ENCODE results near the gene DDOST.

Gene DDOST

DNA sequence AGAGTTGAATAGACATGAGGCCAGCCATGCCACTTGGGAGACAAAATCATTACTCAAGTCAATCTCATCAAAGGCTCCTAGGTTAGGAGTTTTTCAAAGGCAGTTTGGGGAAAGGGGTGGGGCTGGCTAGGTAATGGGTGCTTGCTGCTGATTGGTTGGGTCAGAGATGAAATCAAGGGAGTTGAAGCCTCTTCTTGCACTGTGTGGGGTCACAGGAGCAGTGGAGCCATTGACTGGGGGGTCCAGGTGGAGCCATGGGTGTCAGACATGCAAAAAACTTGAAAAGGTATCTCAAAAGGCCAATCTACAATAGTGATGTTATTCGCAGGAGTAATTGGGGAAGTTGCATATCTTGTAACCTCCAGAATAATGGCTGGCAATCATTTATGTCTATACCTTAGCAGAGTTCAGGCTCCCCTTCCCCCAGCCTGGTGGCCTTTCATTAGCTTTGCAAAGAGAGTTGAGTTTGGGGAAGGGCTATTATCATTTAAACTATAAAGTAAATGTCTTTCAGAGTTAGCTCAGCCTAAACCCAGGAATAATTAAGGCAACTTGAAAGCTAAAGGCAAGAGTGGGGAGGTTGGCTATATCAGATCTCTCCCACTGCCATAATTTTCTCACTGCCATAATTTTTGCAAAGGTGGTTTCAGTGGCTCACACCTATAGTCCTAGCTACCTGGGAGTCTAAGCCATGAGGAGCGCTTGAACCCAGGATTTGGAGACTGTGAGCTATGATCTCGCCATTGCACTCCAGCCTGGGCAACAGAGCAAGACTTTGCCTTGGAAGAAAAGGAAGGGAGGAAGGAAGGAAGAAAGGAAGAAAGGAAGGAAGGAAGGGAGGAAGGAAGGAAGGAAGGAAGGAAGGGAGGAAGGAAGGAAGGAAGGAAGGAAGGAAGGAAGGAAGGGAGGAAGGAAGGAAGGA is 35.7 kb downstream of the DDOST start:
- H3K4me3 ChIP-seq (ENCODE audit: control insufficient read depth, low read depth, low read length), result no peak overlapping the region
- DNase-seq (ENCODE audit: low read depth), result no peak
- TF ChIP-seq, protein P1, sequence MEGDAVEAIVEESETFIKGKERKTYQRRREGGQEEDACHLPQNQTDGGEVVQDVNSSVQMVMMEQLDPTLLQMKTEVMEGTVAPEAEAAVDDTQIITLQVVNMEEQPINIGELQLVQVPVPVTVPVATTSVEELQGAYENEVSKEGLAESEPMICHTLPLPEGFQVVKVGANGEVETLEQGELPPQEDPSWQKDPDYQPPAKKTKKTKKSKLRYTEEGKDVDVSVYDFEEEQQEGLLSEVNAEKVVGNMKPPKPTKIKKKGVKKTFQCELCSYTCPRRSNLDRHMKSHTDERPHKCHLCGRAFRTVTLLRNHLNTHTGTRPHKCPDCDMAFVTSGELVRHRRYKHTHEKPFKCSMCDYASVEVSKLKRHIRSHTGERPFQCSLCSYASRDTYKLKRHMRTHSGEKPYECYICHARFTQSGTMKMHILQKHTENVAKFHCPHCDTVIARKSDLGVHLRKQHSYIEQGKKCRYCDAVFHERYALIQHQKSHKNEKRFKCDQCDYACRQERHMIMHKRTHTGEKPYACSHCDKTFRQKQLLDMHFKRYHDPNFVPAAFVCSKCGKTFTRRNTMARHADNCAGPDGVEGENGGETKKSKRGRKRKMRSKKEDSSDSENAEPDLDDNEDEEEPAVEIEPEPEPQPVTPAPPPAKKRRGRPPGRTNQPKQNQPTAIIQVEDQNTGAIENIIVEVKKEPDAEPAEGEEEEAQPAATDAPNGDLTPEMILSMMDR (conservative IDR thresholded peaks at IDR 0.05; ENCODE audit: control insufficient read depth, insufficient read depth, low read depth, low read length), result no peak

DNA sequence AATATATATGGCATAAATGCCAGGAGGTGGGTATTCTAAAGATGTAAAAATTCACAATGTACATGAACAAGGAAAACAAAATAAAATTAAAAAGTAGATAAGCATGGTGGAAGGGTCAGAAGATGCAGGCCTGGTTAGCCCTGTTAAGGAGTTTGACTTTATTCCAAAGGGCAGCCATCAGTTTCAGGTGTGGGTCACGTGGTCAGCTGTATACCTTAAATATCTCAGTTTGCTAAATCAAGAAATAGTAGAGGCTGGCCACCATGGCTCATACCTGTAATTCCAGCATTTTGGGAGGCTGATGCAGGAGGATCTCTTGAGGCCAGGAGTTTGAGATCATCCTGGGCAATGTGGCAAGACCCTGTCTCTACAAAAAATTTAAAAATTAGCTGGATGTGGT is 36.5 kb downstream of the DDOST start:
- H3K4me3 ChIP-seq (ENCODE audit: control insufficient read depth, low read depth, low read length), result no peak overlapping the region
- TF ChIP-seq, protein P1 (conservative IDR thresholded peaks at IDR 0.05; ENCODE audit: control insufficient read depth, insufficient read depth, low read depth, low read length), result no peak
- no peak for DNase-seq (ENCODE audit: low read depth)

DNA sequence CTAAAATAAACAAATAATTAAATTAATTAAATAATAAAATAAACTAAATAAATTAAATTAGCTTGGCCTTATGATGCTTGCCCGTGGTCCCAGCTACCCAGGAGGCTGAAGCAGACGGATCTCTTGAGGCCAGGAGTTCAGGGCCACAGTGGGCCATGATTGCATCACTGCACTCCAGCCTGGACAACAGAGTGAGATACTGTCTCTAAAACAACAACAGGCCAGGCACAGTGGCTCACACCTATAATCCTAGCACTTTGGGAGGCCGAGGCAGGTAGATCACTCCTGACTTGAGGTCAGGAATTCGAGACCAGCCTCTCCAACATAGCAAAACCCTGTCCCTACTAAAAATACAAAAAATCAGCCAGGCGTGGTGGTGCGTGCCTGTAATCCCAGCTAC is 40.2 kb downstream of the DDOST start:
- H3K4me3 ChIP-seq (ENCODE audit: control insufficient read depth, low read depth, low read length), result no peak overlapping the region
- DNase-seq (ENCODE audit: low read depth), result no peak
- TF ChIP-seq, protein P1 (conservative IDR thresholded peaks at IDR 0.05; ENCODE audit: control insufficient read depth, insufficient read depth, low read depth, low read length), result no peak

DNA sequence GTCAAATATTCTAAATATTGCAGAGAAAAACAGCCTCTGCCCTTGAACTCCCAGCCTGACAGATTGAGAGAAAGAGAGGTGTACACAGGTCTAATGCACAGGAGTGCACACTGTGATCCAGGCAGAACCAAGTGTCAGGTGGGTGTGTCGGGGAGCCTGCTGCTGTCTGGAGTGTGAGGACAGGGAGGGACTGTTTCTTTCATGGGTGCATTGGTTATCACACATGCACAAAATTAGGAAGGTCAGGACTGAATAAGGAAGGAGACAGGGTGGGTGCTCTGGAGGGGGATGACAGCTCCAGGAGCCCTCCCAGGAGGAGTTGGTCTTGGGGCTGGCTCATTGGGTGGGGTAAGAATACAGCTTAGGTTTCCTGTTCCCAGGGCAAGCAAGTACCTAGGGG is 41.2 kb downstream of the DDOST start:
- TF ChIP-seq, protein P1 (conservative IDR thresholded peaks at IDR 0.05; ENCODE audit: control insufficient read depth, insufficient read depth, low read depth, low read length), result no peak
- H3K4me3 ChIP-seq (ENCODE audit: control insufficient read depth, low read depth, low read length), result no peak overlapping the region
- DNase-seq (ENCODE audit: low read depth), result no peak

DNA sequence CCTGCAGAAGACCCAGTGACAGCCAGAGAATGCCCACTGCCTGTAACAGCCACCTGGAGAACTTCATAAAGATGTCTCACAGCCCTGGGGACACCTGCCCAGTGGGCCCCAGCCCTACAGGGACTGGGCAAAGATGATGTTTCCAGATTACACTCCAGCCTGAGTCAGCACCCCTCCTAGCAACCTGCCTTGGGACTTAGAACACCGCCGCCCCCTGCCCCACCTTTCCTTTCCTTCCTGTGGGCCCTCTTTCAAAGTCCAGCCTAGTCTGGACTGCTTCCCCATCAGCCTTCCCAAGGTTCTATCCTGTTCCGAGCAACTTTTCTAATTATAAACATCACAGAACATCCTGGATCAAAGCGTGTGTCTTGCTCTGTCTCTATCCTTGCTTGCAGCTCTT is 42.6 kb downstream of the DDOST start:
- no peak for DNase-seq (ENCODE audit: low read depth)
- TF ChIP-seq, protein P1 (conservative IDR thresholded peaks at IDR 0.05; ENCODE audit: control insufficient read depth, insufficient read depth, low read depth, low read length), result no peak

DNA sequence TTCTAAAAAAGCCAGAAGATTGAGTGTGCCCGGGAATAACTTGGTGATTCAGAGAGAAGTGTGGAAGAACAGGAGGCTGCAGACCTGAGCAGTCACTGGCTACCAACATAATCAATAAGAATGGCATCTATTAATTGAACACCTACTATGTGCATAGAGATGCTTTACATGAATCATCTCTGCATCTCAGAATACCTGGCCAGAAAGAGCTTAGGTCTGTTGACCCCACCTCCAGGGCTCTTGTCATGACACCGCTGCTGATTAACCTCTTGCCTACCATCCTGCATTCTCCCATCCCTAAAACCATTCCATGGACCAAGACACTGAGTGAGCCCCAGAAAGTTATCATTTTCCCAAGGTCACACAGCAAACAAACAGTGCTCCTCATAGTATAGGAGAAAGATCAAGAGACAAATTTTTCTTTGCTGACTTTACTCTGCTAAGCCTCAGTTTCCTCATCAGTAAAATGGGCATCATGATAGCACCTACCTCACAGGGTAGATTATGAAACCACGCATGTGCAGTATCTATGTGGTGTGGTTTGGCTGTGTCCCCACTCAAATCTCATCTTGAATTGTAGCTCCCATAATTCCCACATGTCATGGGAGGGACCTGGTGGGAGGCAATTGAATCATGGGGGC is 44.2 kb downstream of the DDOST start:
- H3K4me3 ChIP-seq (ENCODE audit: control insufficient read depth, low read depth, low read length), result no peak overlapping the region
- no peak for DNase-seq (ENCODE audit: low read depth)
- TF ChIP-seq, protein P1 (conservative IDR thresholded peaks at IDR 0.05; ENCODE audit: control insufficient read depth, insufficient read depth, low read depth, low read length), result no peak

More for the DNA sequence above, 42.6 kb downstream of the DDOST start:
- H3K4me3 ChIP-seq (ENCODE audit: control insufficient read depth, low read depth, low read length), result no peak overlapping the region

All from fibroblast of mammary gland (primary cell).